Activated CD8-positive, alpha-beta T cell treated with anti-CD3 and anti-CD28 coated beads for 36 hours (primary cell): Measurements from ENCODE around the gene GPR148. TPM values are rescaled to one million over a fixed set of nuclear protein-coding genes. Genes with fewer than 3 reads are reported as not detected.

Experiments
- ATAC-seq: fragments of 200-7000 bp; cut with Tn5 transposase; one replicate; pipeline ENCODE4 v1.10.0; 2021; ENCODE audit warnings: mild to moderate bottlenecking, moderate library complexity
- CTCF ChIA-PET: fragments of 350-600 bp; sonication (Branson Sonifier 250); formaldehyde crosslinking; loops from one replicate; lab custom pipeline; 2021; ENCODE audit warnings: antibody characterized with exemption; lab: Charles Lee
- POLR2A ChIA-PET: fragments of 350-600 bp; sonication (Branson Sonifier 250); formaldehyde crosslinking; loops from one replicate; lab custom pipeline; 2021; ENCODE audit warnings: antibody characterized with exemption; lab: Charles Lee
- DNase-seq: peaks from one replicate; pipeline ENCODE4 v3.0.0-alpha.2; 2020
- H3K27ac Mint-ChIP-seq: one replicate; pipeline ENCODE4 v1.8.0; 2021; ENCODE audit warnings: mild to moderate bottlenecking, mixed read lengths
- H3K27me3 Mint-ChIP-seq: one replicate; pipeline ENCODE4 v1.8.0; 2021; ENCODE audit warnings: mixed read lengths
- H3K36me3 Mint-ChIP-seq: one replicate; pipeline ENCODE4 v1.8.0; 2021; ENCODE audit warnings: low read depth, mixed read lengths
- H3K4me1 Mint-ChIP-seq: one replicate; pipeline ENCODE4 v1.8.0; 2021; ENCODE audit warnings: low read depth, mixed read lengths
- H3K4me3 Mint-ChIP-seq: one replicate; pipeline ENCODE4 v1.8.0; 2021; ENCODE audit warnings: mild to moderate bottlenecking, moderate library complexity, mixed read lengths
- H3K9me3 Mint-ChIP-seq: one replicate; pipeline ENCODE4 v1.8.0; 2021; ENCODE audit warnings: mixed read lengths
- intact Hi-C: fragments of 100-400 bp; cut with micrococcal nuclease; formaldehyde crosslinking; loops from one replicate; pipeline ENCODE4 v1.10.0; 2022
- total RNA-seq, 2 experiments: library from RNA; stranded (reverse); gene quantifications; one replicate each; pipeline ENCODE4 v1.2.3, GENCODE V29; 2021
- TF ChIP-seq, protein P1 (sequence below): fragments of 200-600 bp; IDR thresholded peaks from one replicate; pipeline ENCODE4 v1.8.0; 2022; ENCODE audit warnings: antibody characterized with exemption, mild to moderate bottlenecking

Gene GPR148
- total RNA-seq, 2 experiments from 2014 or later: not detected

- DNase-seq: no peak
- CTCF ChIA-PET: no interaction called here
- no peaks in the 10 kb centered on the region for H3K4me1 Mint-ChIP-seq
- POLR2A ChIA-PET: no interaction called here
- H3K27ac Mint-ChIP-seq: no peak overlapping the region
- TF ChIP-seq, protein P1, sequence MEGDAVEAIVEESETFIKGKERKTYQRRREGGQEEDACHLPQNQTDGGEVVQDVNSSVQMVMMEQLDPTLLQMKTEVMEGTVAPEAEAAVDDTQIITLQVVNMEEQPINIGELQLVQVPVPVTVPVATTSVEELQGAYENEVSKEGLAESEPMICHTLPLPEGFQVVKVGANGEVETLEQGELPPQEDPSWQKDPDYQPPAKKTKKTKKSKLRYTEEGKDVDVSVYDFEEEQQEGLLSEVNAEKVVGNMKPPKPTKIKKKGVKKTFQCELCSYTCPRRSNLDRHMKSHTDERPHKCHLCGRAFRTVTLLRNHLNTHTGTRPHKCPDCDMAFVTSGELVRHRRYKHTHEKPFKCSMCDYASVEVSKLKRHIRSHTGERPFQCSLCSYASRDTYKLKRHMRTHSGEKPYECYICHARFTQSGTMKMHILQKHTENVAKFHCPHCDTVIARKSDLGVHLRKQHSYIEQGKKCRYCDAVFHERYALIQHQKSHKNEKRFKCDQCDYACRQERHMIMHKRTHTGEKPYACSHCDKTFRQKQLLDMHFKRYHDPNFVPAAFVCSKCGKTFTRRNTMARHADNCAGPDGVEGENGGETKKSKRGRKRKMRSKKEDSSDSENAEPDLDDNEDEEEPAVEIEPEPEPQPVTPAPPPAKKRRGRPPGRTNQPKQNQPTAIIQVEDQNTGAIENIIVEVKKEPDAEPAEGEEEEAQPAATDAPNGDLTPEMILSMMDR: no peak
- ATAC-seq: no peak
- intact Hi-C loops: no loop called here
- no peaks in the 10 kb centered on the region for H3K36me3 Mint-ChIP-seq
- no peaks in the 10 kb centered on the region for H3K9me3 Mint-ChIP-seq
- H3K27me3 Mint-ChIP-seq: peaks cover 5% of the 10 kb centered on the region
- H3K4me3 Mint-ChIP-seq: no peak overlapping the region
These were observed 34.5 kb downstream of the GPR148 start for GRCh38 chr2:130763405-130763804.

DNA sequence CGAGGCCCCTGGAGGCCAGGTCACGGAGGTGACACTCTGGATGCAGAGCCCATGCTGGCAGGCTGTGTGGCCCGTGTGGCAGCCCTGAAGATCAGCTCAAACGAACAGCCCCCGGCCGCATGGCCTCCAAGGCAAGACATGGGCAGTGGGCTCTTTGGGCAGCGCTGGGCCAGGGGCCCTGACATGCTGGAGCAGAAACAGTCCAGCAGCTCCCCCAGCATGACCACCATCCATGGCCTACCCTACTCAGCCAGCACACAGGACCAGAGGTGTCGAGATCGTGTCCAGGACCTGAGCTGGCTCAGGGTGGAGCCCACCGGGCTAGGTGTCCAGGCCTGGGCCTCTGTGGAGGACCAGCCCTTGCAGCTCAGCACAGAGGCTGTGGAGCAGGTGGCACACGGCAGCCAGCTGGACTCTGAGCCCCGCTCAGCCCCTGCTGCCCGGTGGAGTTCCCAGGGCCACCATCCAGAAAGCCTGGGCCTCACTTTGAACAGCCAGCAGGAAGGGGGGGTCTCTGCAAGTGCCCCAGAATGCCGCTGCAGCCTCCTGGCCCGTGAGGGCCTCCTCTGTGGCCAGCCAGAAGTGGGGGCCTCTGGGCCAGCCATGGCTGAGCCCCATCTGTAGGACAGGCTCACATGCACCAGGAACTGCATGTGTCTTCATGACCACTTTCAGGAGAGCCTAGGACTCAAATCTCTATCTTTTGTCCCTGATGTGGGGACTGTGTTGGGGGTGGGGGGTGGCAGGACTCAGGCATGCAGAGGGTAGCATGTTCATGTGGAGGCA is 35.4 kb downstream of the GPR148 start:
- DNase-seq: no peak
- Mint-ChIP-seq H3K27me3 (peaks cover 3% of the 10 kb centered on the region), H3K4me3 (no peak overlapping the region), H3K9me3 (no peaks in the 10 kb centered on the region), H3K27ac (no peak overlapping the region), H3K4me1 (no peaks in the 10 kb centered on the region), H3K36me3 (no peaks in the 10 kb centered on the region)
- intact Hi-C loops: no loop called here
- no peak for ATAC-seq
- POLR2A ChIA-PET: no interaction called here
- TF ChIP-seq, protein P1: no peak
- CTCF ChIA-PET: no interaction called here

DNA sequence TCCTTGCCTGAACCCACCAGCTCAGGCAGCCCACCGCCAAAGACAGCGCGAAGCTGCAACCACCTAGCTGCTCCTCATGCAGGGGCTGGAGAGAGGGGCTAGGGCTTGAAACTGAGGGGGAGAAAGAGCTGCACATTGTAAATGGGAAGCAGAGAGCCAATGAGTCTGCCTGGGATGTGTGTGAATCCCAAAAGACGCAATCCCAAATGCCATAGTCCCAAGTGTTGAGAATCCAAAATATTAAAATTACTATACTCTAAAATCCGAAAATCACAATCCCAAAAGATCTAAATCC is 35.9 kb downstream of the GPR148 start:
- ATAC-seq (no peak), DNase-seq (no peak)
- Mint-ChIP-seq H3K27me3 (peaks cover 3% of the 10 kb centered on the region), H3K36me3 (no peaks in the 10 kb centered on the region), H3K27ac (no peak overlapping the region), H3K4me3 (no peak overlapping the region), H3K4me1 (no peaks in the 10 kb centered on the region), H3K9me3 (no peaks in the 10 kb centered on the region)
- TF ChIP-seq, protein P1: no peak
- intact Hi-C loops: no loop called here
- ChIA-PET CTCF (no interaction called here), POLR2A (no interaction called here)

DNA sequence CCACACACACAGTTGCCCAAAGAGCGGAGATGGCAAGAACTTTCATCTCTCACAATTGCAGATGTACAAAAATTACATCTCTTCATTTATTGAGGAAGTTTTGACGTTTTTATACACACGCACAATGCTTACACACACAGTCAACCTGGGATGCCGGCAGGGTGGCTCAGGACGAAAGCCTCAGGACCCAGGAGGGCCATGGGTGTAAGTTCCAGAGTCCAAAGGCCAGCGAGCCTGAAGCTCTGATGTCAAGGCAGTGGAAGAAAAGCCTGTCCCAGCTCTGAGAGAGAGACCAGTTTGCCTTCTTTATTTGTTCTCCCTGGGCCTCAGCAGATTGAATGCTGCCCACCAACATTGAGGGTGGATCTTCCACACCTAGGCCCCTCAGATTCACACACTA is 36.6 kb downstream of the GPR148 start:
- intact Hi-C loops: no loop called here
- Mint-ChIP-seq H3K4me1 (no peaks in the 10 kb centered on the region), H3K27me3 (peaks cover 3% of the 10 kb centered on the region), H3K36me3 (no peaks in the 10 kb centered on the region), H3K27ac (no peak overlapping the region), H3K9me3 (no peaks in the 10 kb centered on the region), H3K4me3 (no peak overlapping the region)
- TF ChIP-seq, protein P1: no peak
- ATAC-seq (no peak), DNase-seq (no peak)
- CTCF ChIA-PET: no interaction called here
- POLR2A ChIA-PET: no interaction called here

DNA sequence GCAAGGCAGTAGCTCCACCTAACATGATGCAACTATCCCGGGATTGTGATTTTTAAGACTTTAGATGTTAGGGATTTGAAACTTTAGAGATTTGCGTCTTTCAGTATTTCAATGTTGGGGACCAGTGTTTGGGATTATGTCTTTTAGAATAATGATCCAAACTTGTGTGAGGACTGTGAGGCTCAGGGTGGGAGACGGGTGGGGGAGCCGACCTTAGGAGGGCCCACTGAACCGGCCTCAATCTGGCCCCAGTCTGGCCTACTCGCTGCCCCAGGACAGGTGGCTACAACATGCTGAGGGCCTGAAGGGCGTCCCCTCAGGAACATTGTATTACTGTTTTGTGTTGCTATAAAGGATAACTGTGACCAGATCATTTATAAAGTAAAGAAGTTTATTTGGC is 37.2 kb downstream of the GPR148 start:
- Mint-ChIP-seq H3K27ac (no peak overlapping the region), H3K36me3 (no peaks in the 10 kb centered on the region), H3K4me3 (no peak overlapping the region), H3K4me1 (no peaks in the 10 kb centered on the region), H3K27me3 (peaks cover 3% of the 10 kb centered on the region), H3K9me3 (no peaks in the 10 kb centered on the region)
- POLR2A ChIA-PET: no interaction called here
- DNase-seq: no peak
- ATAC-seq: no peak
- CTCF ChIA-PET: no interaction called here
- intact Hi-C loops: no loop called here
- TF ChIP-seq, protein P1: no peak
